Subcutaneous adipose tissue (tissue), 4 donors: ENCODE measurements around the gene ANKS1A. TPM values are rescaled to one million over a fixed set of nuclear protein-coding genes. Genes with fewer than 3 reads are reported as not detected.

ENCODE experiments used
- CTCF ChIP-seq: fragments of 450-650 bp; IDR thresholded peaks from one replicate; pipeline ENCODE4 v1.5.1; 2016; ENCODE audit warnings: low read depth, mild to moderate bottlenecking, control low read depth, antibody characterized with exemption, moderate library complexity
- total RNA-seq, 4 donors: library from RNA; depleted of rRNA; stranded (reverse); fragments of >200 nt; gene quantifications; one replicate each; pipeline ENCODE4 v1.1.0, GENCODE V29; 2016

ANKS1A gene
- total RNA-seq, 4 donors from 2014 or later, result 11.6 to 31.3 (median 19.2) TPM

- TF ChIP-seq CTCF, result no peak
Observed at GRCh38 chr6:35028781-35029769, 140.0 kb downstream of the ANKS1A start.

- no peak for TF ChIP-seq CTCF
Observed at GRCh38 chr6:35030099-35030498, 141.0 kb downstream of the ANKS1A start.

GRCh38 chr6:35031611-35032529 lies 142.8 kb downstream of the ANKS1A start:
- TF ChIP-seq CTCF, result no peak

- no peak for TF ChIP-seq CTCF
Observed at GRCh38 chr6:35033683-35034082, 144.6 kb downstream of the ANKS1A start.

- no peak for TF ChIP-seq CTCF
Observed at GRCh38 chr6:35034411-35035191, 145.5 kb downstream of the ANKS1A start.

GRCh38 chr6:35035481-35036030 lies 146.5 kb downstream of the ANKS1A start:
- TF ChIP-seq CTCF, result no peak
